Effector CD8-positive, alpha-beta T cell (primary cell): ENCODE results near the gene PDE6D.
A peak's percentile ranks its signal among the peaks of the same experiment; 100 is the strongest.

Experiments
- DNase-seq: peaks from one replicate; lab custom pipeline; 2025; lab: John Stamatoyannopoulos, UW

PDE6D gene

GRCh38 chr2:231707625-231707926 lies 73.5 kb downstream of the PDE6D start:
- DNase-seq = peak; percentile 57

- DNase-seq = peak; percentile 96
Measured at GRCh38 chr2:231706731-231707624, 74.1 kb downstream of the PDE6D start.

DNA sequence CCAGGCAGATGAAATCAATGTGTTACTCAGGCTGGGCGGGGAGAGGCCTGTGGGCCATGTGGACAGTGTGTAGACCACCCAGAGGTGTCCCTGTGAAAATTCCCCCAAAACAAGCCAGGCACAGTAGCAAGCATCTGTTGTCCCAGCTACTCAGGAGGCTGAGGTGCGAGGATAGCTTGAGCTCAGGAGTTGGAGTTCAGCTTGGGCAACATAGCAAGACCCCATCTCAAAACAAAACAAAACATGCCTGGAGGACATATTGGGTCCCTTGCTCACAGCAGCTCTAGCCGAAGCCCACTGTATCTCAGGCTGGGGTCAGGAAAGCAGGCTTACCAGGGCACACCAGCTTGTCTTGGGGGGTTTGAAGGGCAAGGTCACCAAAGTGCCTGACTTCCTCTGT lies 77.1 kb downstream of the PDE6D start:
- no peak for DNase-seq

GRCh38 chr2:231701456-231702373 lies 79.4 kb downstream of the PDE6D start:
- no peak for DNase-seq

DNA sequence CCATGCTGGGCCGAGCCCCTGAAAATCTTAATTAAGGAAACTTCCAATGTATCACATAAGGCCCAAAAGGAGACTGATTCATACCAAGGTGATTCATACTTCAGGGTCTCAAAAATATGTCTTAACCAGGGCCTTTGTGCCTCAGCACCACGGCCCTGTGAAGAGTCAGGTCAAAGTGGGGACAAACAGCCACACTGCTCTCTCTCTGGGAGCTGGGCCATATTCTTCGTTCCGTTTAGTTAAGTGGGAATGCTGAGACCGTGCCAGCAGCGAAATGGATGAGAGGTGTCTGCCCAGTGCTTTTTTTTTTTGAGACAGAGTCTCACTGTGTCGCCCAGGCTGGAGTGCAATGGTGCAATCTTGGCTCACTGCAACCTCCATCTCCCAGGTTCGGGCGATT lies 82.1 kb downstream of the PDE6D start:
- DNase-seq = no peak

- no peak for DNase-seq
Measured at GRCh38 chr2:231696004-231696367, 85.1 kb downstream of the PDE6D start.

DNA sequence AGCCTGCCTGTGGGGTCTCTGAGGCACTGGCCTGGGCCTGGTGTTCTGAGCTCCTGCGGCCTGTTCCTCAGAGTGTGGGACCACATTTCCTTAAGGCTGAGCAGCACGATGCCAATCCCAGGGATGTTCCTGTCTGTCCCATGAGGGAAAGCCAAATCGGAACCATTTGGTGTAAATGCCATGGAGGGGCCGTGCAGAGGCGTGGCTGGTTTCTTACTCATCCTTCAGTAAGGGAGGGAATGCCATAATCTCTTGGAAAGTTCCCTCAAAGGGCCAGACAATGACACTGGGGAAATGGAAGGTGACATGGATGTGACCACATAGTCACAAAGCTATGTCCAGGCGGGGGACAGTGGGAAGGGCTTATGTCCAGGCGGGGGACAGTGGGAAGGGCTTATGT lies 87.1 kb downstream of the PDE6D start:
- no peak for DNase-seq

DNA sequence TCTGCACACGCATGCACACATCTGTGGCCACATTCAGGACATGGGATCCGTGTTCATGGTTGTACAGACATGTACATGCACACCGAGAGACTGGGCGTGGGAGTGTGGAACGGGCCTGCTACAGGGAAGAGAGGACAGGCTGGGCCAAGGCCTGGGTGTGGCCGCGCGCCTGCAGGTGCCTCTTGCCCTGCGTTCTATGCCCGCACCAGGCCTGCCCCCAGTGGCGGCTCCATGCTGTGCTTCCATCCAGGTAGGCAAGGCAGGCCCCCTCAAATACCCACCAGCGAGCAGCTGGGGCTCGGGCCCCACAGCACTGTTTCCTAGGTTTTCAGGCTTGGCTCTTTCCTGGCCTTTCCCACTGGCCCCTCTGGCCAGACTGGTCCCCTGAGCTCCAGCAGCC lies 88.2 kb downstream of the PDE6D start:
- no peak for DNase-seq

- DNase-seq = no peak
Measured at GRCh38 chr2:231691251-231691772, 89.8 kb downstream of the PDE6D start.

- no peak for DNase-seq
Measured at GRCh38 chr2:231689124-231689893, 91.8 kb downstream of the PDE6D start.

- no peak for DNase-seq
Measured at GRCh38 chr2:231688719-231689118, 92.4 kb downstream of the PDE6D start.

DNA sequence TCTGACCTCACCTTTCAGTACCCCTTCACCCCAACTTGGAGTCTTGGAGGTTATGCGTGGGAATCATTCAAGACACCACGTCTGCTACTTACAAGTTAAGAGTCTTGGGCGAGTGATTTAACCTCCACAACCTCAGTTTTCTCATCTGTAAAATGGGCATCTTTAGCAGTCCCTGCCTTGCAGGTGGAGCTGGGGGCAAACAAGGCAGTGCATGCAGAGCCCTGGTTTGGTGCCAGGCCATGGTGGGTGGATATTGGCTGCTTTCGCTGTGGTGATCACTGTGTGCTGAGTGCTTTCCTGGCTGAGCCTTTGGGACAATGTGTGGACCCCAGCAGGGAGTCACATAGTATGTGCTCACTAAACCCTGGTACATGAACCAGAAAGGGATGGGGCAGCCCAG lies 93.1 kb downstream of the PDE6D start:
- DNase-seq = no peak

GRCh38 chr2:231687133-231687852 lies 93.8 kb downstream of the PDE6D start:
- DNase-seq = peak; percentile 39

- DNase-seq = no peak
Measured at GRCh38 chr2:231686192-231687100, 94.6 kb downstream of the PDE6D start.

DNA sequence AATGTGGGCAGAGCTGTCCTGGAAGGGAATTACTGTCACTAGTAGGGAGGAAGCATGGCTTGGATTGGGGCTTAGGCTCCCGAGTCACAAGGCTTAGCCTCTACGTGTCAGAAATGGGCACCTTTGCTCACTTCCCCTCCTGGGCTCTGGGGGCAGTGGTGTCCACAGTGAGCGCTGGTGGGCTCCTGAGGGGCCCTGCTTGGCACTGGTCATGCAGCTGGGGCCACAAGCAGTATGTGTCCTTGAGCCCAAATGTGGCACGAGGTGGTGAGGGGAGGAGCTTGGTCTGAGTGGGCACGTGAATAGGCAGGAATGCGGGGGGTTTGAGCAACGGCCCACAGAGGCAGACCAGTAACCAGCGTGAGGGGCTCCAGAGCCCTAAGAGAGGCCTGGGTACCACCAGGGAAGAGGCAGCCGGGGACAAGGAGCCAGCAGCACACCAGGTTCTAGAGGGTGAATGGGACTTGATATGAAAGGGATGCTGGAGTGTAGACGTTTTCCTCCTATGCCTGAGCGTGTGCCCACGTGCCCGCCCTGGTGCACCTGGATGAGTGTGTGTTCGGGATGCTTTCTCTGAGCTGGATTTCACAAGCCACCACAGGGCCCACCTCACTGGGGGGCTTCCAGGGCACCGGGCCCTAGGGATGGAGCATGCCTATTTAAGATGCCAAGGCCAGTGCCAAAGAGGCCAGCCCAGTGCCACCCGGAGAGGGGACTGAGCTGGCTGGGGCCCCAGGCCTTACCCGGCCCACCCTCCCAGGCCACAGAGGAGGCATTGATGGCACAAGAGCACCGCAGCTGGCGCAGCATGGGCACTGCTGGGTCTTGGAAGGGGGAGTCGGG lies 95.5 kb downstream of the PDE6D start:
- DNase-seq = no peak

DNA sequence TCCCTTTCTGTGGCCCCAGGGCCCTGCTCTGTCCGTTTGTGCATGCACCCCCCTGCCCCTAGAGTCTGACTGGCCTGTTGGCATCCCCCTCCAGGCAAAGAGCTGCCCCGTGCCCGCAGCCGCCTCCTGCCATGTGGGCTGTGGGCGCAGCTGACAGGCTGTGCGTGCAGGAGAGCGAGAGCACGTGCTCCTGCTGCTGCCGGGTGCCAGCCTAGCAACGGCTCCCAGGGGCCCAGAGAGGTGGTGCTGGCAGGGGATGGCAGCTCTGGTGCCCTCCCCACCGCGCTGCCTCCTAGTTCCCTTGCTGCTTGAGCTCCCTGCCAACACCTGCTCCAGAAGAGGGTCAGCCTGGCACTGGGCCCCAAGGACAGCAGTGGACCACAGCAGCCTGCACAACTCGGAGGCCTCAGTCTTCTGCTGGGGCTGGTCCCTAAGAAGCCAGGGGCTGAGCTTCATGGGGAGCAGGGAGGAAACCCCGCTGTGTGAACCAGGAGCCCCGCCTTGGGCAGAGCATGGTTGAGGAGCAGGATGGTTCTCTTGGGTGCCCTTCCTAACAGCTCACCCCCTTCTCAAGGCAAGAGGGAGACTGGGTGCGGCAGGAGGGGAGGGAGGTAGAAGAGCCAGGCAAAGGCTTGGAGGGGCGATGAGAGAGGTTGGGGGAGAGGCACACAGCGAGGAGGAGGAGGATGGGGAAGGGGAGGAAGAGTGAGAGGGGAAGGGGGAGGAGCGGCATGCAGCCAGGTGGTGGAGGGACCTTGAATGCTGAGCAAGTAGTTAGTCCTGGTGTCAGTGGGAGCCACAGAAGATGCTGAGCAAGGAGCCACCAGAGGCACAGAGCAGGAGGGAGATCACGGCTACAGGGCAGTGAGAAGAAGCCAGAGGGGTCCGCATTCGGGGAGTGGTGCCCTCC lies 96.5 kb downstream of the PDE6D start:
- DNase-seq = no peak

DNA sequence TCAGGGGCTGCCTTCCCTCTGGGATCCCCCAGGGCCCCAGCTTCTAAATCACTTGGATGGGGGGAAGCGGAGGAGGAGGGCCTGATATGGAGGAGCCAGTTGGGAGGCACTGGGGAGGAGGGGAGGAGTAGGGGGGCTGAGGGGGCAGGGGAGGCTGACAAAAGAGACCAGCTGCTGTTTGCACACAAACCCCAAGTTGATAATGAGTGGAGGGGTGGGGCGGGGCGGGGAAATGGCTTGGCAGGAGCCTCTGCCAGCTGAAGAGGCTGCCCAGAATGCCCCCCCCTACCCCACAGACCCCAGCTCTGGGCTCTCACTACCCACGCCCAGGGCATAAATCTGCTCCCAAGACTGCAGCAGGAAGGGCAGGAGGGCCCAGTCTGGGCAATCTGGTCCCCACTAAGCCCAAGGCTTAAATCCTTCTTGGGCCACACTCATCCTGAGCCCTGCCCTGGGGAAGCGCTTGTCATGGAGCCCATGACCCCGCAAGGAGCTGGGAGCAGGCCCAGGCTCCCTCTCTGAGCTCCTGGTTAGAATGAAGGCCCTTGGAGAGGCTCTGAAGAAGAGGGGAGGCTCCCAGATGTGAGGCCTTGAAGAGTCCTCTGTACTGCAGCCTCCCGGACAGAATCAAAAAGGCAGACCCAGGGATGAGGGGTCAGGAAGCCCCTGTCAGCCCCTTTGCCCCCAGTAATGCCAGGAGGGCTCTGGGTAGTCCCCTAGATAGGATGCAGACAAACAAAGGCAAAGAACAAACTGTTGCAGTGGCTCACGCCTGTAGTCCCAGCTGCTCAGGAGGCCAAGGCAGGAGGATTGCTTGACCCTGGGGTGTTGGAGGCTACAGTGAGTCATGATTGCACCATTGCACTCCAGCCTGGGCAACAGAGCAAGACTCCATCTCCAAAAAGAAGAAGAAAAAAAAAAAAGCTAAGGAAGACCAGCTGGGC lies 97.5 kb downstream of the PDE6D start:
- no peak for DNase-seq
